Mucosa of gallbladder (tissue), 1 donor: ENCODE measurements around the gene BANK1. TPM values are rescaled to one million over a fixed set of nuclear protein-coding genes. Genes with fewer than 3 reads are reported as not detected.

Source experiments
- DNase-seq: peaks from one replicate; pipeline ENCODE4 v3.0.0-alpha.2; 2020; ENCODE audit warnings: low spot score
- total RNA-seq: library from RNA; stranded (reverse); gene quantifications from one replicate; pipeline ENCODE4 v1.2.1, GENCODE V29; 2021
- donor health status: DM: no; HTN: no; CAD: no.

BANK1 gene
- 2.9 TPM for total RNA-seq

GRCh38 chr4:101790521-101791181, at the start of gene BANK1:
Gene BANK1 (plus strand): TSS chr4:101790730. CDS start chr4:101790881, 151 bp downstream.
- DNase-seq = peak; percentile 15

GRCh38 chr4:101753721-101754120, 36.8 kb upstream of the BANK1 start:
- no peak for DNase-seq

- no peak for DNase-seq
Measured at GRCh38 chr4:101756181-101756580, 34.3 kb upstream of the BANK1 start.

- DNase-seq = no peak
Measured at GRCh38 chr4:101761405-101761804, 29.1 kb upstream of the BANK1 start.

GRCh38 chr4:101762025-101762424, 28.5 kb upstream of the BANK1 start:
- no peak for DNase-seq

GRCh38 chr4:101762534-101762933, 28.0 kb upstream of the BANK1 start:
- no peak for DNase-seq

GRCh38 chr4:101763576-101763975, 27.0 kb upstream of the BANK1 start:
- no peak for DNase-seq

GRCh38 chr4:101774807-101775206, 15.7 kb upstream of the BANK1 start:
- no peak for DNase-seq

- no peak for DNase-seq
Measured at GRCh38 chr4:101777431-101777830, 13.1 kb upstream of the BANK1 start.

GRCh38 chr4:101780284-101780683, 10.2 kb upstream of the BANK1 start:
- DNase-seq = no peak

GRCh38 chr4:101782546-101782945, 8.0 kb upstream of the BANK1 start:
- no peak for DNase-seq

GRCh38 chr4:101784957-101785356, 5.6 kb upstream of the BANK1 start:
- no peak for DNase-seq

GRCh38 chr4:101785486-101785885, 5.0 kb upstream of the BANK1 start:
- DNase-seq = no peak

- no peak for DNase-seq
Measured at GRCh38 chr4:101787701-101788316, 2.7 kb upstream of the BANK1 start.

- no peak for DNase-seq
Measured at GRCh38 chr4:101791182-101791558, 640 bp downstream of the BANK1 start.

GRCh38 chr4:101792056-101792590, 1.6 kb downstream of the BANK1 start:
- DNase-seq = no peak

GRCh38 chr4:101793397-101793796, 2.9 kb downstream of the BANK1 start:
- DNase-seq = no peak

GRCh38 chr4:101794806-101795205, 4.3 kb downstream of the BANK1 start:
- DNase-seq = no peak

- no peak for DNase-seq
Measured at GRCh38 chr4:101795704-101796103, 5.2 kb downstream of the BANK1 start.

- no peak for DNase-seq
Measured at GRCh38 chr4:101801958-101802357, 11.4 kb downstream of the BANK1 start.

GRCh38 chr4:101806914-101807313, 16.4 kb downstream of the BANK1 start:
- no peak for DNase-seq

- DNase-seq = no peak
Measured at GRCh38 chr4:101807351-101807750, 16.8 kb downstream of the BANK1 start.

GRCh38 chr4:101813604-101814003, 23.1 kb downstream of the BANK1 start:
- DNase-seq = no peak

GRCh38 chr4:101818362-101818761, 27.8 kb downstream of the BANK1 start:
- DNase-seq = no peak
